ENCODE results near the gene CEP57L1.
"Not testable (repeated sequence)": the region's sequence is repeated elsewhere in the genome, so short reads cannot be mapped to it uniquely, and the experiment has no call there.

Gene CEP57L1

GRCh38 chr6:109179507-109179906 lies 84.2 kb downstream of the CEP57L1 start:
- no peak for DNase-seq

GRCh38 chr6:109182578-109182977 lies 87.3 kb downstream of the CEP57L1 start:
- peak; percentile 52 for DNase-seq

DNA sequence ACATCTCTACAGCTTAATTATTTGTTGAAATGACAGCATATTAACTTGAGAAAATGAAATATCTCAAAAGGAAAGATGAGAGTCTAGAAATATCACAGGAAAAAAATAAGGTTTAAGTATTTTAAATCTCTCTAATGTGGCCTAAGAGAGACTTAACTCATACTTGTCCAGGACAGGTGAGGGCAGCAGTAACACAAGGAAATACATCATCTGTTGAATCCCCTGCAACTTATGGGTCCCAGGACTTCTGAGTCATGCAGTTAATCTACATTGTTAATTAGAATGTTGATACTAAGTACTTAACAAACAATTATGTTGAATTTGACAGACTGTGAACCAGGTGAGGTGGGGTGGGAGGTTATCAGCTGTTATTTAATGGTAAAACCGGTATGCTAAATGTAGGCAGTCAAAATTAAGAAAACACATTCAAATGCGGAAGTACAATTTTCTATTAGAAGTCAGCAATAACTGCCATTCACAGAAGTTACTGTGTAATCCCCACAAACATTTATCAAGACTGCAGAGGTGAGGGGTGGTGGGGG lies 87.9 kb downstream of the CEP57L1 start:
- DNase-seq = no peak

- DNase-seq = no peak
Measured at GRCh38 chr6:109184638-109185037, 89.3 kb downstream of the CEP57L1 start.

DNA sequence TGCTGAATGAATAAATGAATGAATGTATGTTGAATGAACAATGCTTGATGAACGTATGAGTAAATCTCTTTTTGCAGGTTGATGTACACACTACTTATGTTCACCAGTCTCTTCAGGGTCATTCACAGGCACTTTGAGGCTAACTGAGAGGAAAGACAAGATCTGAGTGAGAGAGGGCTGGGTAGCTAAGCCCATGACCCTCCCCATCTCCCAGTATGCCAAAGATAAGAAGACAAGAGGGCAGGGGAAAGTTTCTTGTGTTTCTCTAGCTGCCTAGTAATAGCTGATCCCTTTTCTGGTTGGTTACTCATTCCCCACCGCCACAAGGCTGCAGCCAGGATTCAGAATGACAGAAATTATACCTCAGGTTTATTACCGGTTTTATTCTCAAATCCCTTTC lies 90.7 kb downstream of the CEP57L1 start:
- no peak for DNase-seq

DNA sequence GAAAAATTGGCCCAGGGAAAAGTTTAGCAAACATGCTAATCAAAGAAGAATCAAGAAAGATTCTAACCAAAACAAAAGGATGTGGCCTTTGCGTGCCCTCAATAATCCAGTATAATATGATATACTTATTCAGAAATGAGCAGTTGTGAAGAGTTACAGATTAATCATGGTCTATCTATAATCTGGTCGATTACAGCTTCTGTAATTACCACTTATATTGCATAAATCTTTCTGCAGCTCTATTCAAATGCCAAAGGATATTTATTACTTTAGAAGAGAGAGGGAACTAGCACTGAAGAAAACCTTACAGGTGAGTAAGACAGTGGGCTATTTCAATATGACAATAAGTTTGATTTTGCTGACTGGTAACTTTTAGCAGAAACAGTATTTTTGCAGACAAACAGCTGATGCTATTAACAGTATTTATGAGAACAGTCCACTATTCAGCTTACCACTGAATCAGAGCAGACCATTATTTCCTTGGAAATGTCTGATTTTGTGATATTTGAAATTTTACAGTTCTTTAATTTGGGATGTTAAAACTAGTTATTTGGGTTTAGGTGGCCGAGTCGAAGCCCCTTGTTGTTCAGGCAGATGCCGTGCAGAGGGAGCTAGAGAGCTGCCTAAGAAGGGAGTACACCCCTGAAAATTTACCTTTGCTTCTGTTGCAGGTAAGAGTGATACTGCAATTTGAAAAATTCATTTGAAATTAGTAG lies 92.2 kb downstream of the CEP57L1 start:
- DNase-seq = peak; percentile 33

GRCh38 chr6:109188115-109188411 lies 92.8 kb downstream of the CEP57L1 start:
- DNase-seq = no peak

DNA sequence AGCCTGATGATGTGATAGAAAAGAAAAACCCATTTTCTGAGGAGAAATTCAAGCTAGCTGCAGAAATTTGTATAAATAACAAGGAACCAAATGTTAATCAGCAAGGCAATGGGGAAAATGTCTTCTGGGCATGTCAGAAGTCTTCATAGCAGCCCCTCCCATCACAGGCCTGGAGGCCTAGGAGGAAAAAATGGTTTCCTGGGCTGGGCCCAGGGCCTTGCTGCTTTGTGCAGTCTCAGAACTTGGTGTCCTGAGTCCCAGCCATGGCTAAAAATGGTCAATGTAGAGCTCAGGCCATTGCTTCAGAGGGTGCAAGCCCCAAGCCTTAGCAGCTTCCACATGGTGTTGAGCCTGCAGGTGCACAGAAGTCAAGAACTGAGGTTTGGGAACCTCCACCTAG lies 96.1 kb downstream of the CEP57L1 start:
- not testable (repeated sequence) for DNase-seq

GRCh38 chr6:109192865-109193264 lies 97.6 kb downstream of the CEP57L1 start:
- no peak for DNase-seq

- no peak for DNase-seq
Measured at GRCh38 chr6:109194880-109195279, 99.6 kb downstream of the CEP57L1 start.

DNA sequence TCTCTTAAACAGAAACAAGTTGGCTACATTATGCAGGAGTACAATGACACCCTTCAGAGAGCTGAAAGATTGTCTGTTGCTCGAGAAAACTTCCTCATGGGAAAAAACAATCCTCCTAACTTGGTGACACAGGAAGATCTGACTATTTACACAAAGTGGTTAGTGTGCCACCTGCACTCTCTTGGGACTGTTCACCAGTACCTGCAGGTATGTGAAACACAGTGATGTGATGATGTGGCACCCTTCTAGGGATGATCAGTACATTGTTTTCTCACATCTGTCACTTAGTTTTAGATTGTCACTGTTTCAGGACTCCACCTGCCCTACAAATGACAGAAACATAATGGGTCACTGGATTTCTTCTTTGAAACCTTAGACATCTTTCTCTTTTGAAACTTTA lies 101.8 kb downstream of the CEP57L1 start:
- no peak for DNase-seq

DNA sequence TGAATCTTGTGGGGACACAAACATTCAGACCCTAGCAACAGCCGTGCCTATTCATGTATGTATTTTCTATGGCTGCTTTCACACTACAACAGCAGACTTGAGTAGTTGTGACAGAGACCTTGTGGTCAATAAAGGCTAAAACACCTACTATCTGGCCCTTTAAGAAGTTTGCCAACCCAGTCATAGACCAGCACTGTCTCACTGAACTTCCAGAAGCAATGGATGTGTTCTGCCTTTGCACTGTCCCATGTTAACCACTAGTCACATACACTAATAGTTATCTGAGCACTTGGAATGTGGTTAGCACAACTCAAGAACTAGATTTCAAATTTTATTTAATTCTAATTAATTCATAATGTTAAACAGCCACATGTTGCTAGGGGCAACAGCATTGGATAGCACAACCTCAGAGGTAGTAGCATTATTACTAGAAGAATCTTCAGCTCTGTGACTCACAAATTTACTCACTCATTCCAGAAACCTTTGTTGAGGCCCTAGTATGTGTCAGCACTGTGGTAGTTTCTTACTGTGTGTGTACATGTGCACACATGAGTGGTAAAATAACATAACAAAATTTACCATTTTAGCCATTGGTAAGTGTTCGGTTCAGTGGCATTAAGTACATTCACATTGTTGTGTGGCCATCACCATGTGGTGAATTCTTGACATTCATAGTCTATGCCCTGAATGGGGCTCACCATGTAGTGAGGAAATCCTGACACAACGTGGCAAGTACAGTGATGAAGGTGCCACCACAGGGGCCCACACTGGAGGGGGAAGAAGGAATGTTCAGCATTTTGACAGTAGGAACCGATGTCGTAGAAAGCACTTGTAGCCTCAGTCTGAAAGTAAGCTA lies 107.3 kb downstream of the CEP57L1 start:
- DNase-seq = no peak

DNA sequence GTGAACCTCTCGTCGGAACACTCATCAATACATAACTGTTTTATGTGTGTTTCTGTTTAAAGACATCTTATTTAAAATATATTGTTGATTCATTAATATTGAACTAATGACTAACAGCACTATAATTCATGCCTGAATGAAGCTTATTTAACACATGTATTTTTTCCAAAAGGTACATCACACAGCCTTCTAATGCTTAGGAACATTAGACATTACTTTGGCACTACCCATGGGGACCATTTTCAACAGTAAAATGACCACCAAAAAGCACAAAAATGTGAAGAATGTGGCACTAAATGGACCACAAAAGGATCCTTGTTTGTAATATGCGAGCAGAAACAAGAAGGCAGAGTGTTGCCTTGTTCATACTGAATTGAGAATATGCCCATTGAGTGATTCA lies 109.2 kb downstream of the CEP57L1 start:
- DNase-seq = no peak

DNA sequence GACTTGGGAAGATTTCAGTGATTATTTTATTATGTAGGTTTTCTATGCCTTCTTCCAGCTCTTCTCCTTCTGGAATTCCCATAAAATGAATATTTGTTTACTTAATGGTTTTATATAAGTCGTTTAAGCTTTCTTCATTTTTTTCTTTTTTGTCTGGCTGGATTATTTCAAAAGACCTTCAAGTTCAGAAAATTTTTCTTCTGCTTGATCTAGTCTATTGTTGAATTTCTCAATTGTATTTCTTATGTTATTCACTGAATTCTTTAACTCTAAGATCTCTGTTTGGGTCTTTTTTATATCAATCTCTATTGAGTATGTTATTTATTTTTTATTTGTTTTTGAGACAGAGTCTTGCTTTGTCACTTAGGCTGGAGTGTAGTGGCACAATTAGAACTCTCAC lies 117.4 kb downstream of the CEP57L1 start:
- DNase-seq = no peak
